Measurements from ENCODE around the gene PRDM16.

Gene PRDM16

DNA sequence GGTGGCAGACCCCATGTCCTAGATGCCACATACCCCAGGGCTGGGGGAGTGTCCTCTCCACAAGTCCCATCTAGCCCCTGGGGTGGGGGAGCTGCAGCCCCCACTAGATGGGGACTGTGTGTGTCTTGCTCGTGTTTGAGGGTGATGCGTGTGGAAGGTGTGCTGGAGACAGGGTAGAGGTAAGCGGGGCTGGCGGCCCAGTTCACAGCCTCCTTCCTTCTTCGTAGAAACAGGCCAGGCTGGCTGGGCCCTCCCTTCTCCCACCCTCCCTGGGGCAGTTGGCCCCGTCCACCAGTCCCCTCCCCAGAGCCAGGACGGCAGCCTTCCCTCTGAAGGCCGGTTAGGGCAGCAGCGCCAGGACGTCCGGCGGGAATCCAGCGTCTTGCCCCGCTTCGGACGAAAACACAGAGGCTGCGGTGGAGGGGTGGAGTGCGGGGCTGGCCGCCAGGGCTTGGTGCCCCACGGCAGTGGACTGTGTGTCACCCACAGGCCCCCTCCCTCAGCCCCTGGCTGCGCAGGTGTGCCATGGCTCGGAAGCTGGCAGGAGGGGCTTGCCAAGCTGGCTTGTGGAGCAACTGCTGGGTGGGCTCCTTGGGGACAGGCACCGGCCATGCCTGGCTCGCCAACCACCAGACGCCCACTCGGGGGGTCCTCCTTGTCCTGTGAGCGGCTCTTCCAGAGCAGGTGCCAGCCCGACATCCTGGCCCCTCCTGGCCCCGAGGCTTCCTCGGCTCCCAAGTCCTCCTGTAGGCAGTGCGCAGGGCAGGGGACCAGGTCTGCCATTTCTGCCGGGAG, 3.6 kb downstream of the PRDM16 start:
- Histone ChIP-seq H3K4me3 (ENCODE audit: low read length) (no peak overlapping the region; the same call in 1 of the 2 replicates), H3K4me1 (ENCODE audit: insufficient read depth, low read length) (peaks cover 17% of the 10 kb centered on the region), H3K9me3 (ENCODE audit: insufficient read depth, low read depth, low read length) (no peaks in the 10 kb centered on the region), H3K27ac (ENCODE audit: low read depth, low read length) (no peak overlapping the region), H3K27me3 (ENCODE audit: insufficient read depth, low read length) (peaks cover 88% of the 10 kb centered on the region), H3K9ac (ENCODE audit: low read depth, low read length) (no peak overlapping the region), H3K36me3 (ENCODE audit: insufficient read depth, low read length) (no peaks in the 10 kb centered on the region)
- 72% methylated on average over 32 of the region's 32 CpGs for WGBS

DNA sequence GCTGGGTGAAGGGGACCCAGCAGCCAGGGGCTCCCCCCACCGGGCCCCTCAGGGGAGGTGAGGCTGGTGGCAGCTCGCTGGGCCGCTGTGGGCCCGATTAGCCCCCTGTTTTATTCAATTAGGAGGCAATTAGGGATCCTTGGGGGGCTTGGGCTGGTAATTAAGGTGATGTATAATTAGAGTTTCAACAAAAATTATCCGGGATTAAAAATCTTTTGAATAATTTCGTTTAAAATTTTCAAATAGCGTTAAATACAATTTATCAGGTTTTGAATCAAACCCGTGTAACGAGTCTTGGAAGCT, 4.1 kb downstream of the PRDM16 start:
- Histone ChIP-seq H3K4me3 (ENCODE audit: low read length) (peak overlapping the region; percentile 30; the same call in 1 of the 2 replicates), H3K36me3 (ENCODE audit: insufficient read depth, low read length) (no peaks in the 10 kb centered on the region), H3K27me3 (ENCODE audit: insufficient read depth, low read length) (peaks cover 83% of the 10 kb centered on the region), H3K9me3 (ENCODE audit: insufficient read depth, low read depth, low read length) (no peaks in the 10 kb centered on the region), H3K4me1 (ENCODE audit: insufficient read depth, low read length) (peaks cover 17% of the 10 kb centered on the region), H3K27ac (ENCODE audit: low read depth, low read length) (no peak overlapping the region), H3K9ac (ENCODE audit: low read depth, low read length) (no peak overlapping the region)
- WGBS, result 44% methylated on average over 9 of the region's 9 CpGs

DNA sequence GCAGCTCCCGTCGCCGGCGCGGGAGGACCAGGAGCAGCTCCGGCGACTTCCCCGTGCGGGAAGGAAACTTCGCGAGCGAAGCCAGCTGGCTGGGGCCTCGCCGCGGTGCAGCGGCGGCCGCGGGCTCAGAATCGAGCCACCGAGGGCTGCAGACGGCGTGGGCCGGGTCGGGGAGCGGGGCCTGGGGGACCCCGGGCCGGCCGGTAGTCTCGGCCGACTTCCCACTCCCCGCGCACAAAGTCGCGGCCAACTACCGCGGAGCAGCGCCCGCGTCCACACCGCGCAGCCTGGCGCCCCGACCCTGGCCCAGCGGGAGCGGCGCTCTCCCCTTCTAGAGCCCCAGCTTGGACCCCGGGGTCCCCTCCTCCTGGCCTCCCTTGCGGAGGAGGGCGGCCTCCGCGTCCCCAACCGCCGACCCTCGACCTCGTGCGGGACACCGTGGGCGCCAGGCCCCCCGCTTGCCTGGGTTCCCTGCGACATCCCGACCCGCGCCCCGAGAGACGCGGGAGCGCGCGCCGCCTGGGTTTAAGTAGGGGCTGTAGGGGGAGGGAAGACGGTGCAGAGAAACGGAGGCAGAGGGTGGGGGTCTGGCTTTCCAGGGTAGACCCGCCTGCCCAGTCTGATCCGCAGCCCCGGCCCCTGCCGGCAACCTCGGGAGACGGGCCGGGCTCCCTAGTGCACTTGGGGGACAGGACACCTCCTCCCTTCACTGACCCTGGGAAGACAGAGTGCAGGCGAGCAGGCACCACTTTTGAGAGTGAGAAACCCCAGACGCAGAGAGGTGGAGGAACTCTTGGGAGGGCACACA, 4.7 kb downstream of the PRDM16 start:
- Histone ChIP-seq H3K27ac (ENCODE audit: low read depth, low read length) (no peak overlapping the region), H3K9ac (ENCODE audit: low read depth, low read length) (no peak overlapping the region), H3K36me3 (ENCODE audit: insufficient read depth, low read length) (no peaks in the 10 kb centered on the region), H3K27me3 (ENCODE audit: insufficient read depth, low read length) (peaks cover 77% of the 10 kb centered on the region), H3K4me3 (ENCODE audit: low read length) (peak overlapping the region; percentile 30), H3K9me3 (ENCODE audit: insufficient read depth, low read depth, low read length) (no peaks in the 10 kb centered on the region), H3K4me1 (ENCODE audit: insufficient read depth, low read length) (peaks cover 17% of the 10 kb centered on the region)
- WGBS, result 9% methylated on average over 82 of the region's 82 CpGs

DNA sequence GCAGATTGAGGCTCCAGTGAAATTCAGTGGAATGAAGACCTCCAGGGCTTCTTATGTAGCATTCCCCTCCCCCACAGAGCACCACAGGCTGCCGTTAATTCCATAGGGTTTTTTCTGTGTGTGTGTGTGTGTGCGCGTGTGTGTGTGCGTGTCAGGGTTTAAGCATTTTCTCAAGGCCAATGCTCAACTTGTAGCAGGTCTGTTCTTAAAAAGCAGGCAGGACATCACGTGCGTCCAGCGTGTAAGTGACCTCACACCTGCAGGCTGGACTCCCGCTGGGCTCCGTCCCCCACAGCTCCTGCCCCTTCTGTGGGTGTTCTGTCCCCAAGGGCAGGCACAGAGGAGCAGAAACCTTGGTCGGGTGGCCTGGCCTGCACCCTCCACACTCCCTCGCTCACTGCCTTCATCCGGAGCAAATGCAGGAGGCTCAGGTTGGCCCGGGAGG, 5.3 kb downstream of the PRDM16 start:
- H3K4me3 ChIP-seq (ENCODE audit: low read length), result peak overlapping the region; percentile 30
- no peaks in the 10 kb centered on the region for H3K9me3 ChIP-seq (ENCODE audit: insufficient read depth, low read depth, low read length)
- peaks cover 17% of the 10 kb centered on the region for H3K4me1 ChIP-seq (ENCODE audit: insufficient read depth, low read length)
- WGBS, result 64% methylated on average over 13 of the region's 13 CpGs
- H3K9ac ChIP-seq (ENCODE audit: low read depth, low read length), result no peak overlapping the region
- peaks cover 73% of the 10 kb centered on the region for H3K27me3 ChIP-seq (ENCODE audit: insufficient read depth, low read length)
- H3K36me3 ChIP-seq (ENCODE audit: insufficient read depth, low read length), result no peaks in the 10 kb centered on the region
- H3K27ac ChIP-seq (ENCODE audit: low read depth, low read length), result no peak overlapping the region

DNA sequence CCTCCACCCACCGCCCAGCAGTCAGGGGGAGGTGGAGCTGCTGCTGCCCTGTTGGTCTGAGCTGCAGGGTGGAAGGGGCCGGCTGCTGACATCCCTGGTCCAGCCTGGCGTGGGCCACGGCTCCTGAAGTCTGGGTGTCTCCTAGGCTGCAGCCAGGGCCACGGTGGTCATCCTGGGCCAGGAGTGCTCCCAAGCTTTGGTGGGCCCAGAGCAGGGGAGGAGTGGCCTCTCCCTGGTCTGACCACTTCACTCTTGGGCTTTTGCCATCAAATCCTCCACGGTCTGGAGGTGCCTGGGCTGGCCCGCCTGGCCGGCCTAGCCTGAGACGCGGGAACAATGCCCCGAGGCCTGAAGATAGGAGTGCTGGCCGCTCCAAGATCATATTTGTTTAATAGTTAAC, 5.8 kb downstream of the PRDM16 start:
- Histone ChIP-seq H3K36me3 (ENCODE audit: insufficient read depth, low read length) (no peaks in the 10 kb centered on the region), H3K27me3 (ENCODE audit: insufficient read depth, low read length) (peaks cover 69% of the 10 kb centered on the region), H3K9ac (ENCODE audit: low read depth, low read length) (no peak overlapping the region), H3K9me3 (ENCODE audit: insufficient read depth, low read depth, low read length) (no peaks in the 10 kb centered on the region), H3K4me3 (ENCODE audit: low read length) (no peak overlapping the region), H3K27ac (ENCODE audit: low read depth, low read length) (no peak overlapping the region), H3K4me1 (ENCODE audit: insufficient read depth, low read length) (peaks cover 17% of the 10 kb centered on the region)
- 86% methylated on average over 11 of the region's 12 CpGs for WGBS

DNA sequence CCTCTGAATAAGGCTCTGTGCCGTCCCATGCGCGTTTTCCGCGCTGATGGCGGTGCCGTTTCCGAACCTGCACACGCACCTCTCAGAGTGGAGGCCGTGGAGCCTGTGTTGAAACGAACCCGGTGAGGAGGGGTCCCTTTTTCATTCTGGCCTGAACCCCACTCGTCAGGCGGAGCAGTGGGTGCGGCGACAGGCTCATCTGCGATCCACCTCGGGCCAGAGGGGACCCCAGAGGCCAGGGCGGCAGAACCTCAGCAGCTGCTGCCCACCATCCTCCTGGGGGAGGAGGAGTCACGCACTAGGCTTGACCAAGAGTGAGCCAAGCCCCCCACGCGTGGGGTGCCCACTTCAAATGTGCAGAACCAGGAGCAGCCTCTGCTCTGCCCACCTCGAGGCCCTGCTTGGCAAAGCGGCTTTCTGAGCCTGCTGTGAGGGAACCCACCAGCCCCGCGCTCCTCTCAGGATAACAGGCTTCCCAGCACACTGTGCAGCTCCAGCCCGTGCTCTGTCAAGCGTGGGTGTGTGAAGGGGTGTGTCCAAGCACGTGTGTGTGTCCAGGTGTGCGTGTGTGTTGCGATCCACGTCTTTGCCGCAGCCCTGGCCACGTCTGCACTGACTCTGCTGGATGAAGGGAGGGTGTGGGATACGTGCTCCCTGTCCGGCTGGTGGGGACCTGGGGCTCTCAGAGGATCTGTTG, 6.8 kb downstream of the PRDM16 start:
- H3K36me3 ChIP-seq (ENCODE audit: insufficient read depth, low read length), result no peaks in the 10 kb centered on the region
- H3K27me3 ChIP-seq (ENCODE audit: insufficient read depth, low read length), result peaks cover 61% of the 10 kb centered on the region
- WGBS, result 95% methylated on average over 36 of the region's 36 CpGs
- no peaks in the 10 kb centered on the region for H3K9me3 ChIP-seq (ENCODE audit: insufficient read depth, low read depth, low read length)
- no peak overlapping the region for H3K4me3 ChIP-seq (ENCODE audit: low read length)
- H3K4me1 ChIP-seq (ENCODE audit: insufficient read depth, low read length), result peaks cover 17% of the 10 kb centered on the region
- H3K9ac ChIP-seq (ENCODE audit: low read depth, low read length), result no peak overlapping the region
- no peak overlapping the region for H3K27ac ChIP-seq (ENCODE audit: low read depth, low read length)

DNA sequence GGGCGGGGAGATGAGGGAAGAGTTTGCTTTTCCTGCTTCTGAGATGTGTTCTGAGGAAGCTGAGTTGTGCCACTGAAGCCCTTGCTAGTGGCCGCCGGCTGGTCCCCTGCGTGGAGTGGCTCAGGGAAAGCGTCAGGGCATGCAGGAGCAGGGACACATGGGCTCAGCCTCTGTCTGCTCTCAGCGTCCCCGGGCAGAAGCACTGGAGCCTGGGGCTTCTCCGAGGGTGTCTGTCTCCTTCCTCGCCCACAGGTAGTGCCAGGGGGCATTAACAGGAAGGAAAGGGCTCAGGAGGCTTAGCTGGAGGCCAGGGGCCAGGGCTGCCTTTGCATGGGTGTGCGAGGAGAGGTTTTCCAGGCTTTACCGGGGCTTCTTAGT, 7.3 kb downstream of the PRDM16 start:
- H3K36me3 ChIP-seq (ENCODE audit: insufficient read depth, low read length), result no peaks in the 10 kb centered on the region
- no peak overlapping the region for H3K27ac ChIP-seq (ENCODE audit: low read depth, low read length)
- no peak overlapping the region for H3K4me3 ChIP-seq (ENCODE audit: low read length)
- H3K9me3 ChIP-seq (ENCODE audit: insufficient read depth, low read depth, low read length), result no peaks in the 10 kb centered on the region
- WGBS, result 92% methylated on average over 11 of the region's 11 CpGs
- peaks cover 14% of the 10 kb centered on the region for H3K4me1 ChIP-seq (ENCODE audit: insufficient read depth, low read length)
- H3K27me3 ChIP-seq (ENCODE audit: insufficient read depth, low read length), result peaks cover 56% of the 10 kb centered on the region
- no peak overlapping the region for H3K9ac ChIP-seq (ENCODE audit: low read depth, low read length)

DNA sequence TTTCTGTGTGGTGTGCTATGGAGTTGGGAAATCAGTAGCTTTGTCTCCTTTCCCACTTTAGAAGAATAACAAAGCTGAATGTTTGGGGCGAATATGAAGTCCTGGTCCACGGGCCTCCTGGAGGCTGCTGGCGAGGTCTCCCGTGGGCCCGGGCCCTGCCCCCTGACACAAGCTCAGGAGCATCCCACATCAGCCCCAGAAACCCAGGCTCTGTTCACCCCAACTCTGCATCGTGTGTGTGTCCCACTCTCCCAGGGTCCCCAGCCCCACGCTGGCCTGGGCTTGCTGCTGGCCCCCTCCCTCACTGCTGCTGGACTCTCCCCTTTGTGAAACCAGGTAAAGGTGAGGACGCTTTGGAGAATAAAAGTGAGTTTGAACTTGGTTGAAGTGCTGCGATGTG, 8.1 kb downstream of the PRDM16 start:
- Histone ChIP-seq H3K4me1 (ENCODE audit: insufficient read depth, low read length) (peaks cover 9% of the 10 kb centered on the region), H3K4me3 (ENCODE audit: low read length) (no peak overlapping the region), H3K9ac (ENCODE audit: low read depth, low read length) (no peak overlapping the region), H3K9me3 (ENCODE audit: insufficient read depth, low read depth, low read length) (no peaks in the 10 kb centered on the region), H3K27me3 (ENCODE audit: insufficient read depth, low read length) (peaks cover 48% of the 10 kb centered on the region), H3K36me3 (ENCODE audit: insufficient read depth, low read length) (no peaks in the 10 kb centered on the region), H3K27ac (ENCODE audit: low read depth, low read length) (no peak overlapping the region)
- 87% methylated on average over 9 of the region's 9 CpGs for WGBS

DNA sequence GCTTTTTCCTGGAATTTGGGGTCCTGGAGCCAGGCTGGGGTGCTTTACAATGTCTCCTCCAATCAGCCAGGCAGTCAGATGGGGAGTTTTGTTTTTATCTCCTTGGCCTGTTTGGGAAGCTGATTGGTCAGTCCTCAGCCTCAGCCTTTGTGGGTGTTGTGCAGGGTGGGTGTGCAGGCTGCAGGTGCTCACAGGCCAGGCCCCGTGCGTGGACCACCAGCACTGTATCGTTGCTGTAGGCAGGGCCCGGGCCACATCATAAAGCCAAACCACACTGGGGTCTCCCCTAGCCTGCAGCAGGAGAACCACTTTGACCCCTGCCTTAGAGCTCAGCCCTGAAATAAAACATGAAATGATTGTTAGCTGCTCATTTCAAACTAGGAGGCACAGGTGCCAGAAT, 8.6 kb downstream of the PRDM16 start:
- Histone ChIP-seq H3K36me3 (ENCODE audit: insufficient read depth, low read length) (no peaks in the 10 kb centered on the region), H3K9ac (ENCODE audit: low read depth, low read length) (no peak overlapping the region), H3K4me3 (ENCODE audit: low read length) (no peak overlapping the region), H3K27ac (ENCODE audit: low read depth, low read length) (no peak overlapping the region), H3K9me3 (ENCODE audit: insufficient read depth, low read depth, low read length) (no peaks in the 10 kb centered on the region), H3K27me3 (ENCODE audit: insufficient read depth, low read length) (peaks cover 43% of the 10 kb centered on the region), H3K4me1 (ENCODE audit: insufficient read depth, low read length) (peaks cover 6% of the 10 kb centered on the region)
- 99% methylated on average over 4 of the region's 4 CpGs for WGBS

DNA sequence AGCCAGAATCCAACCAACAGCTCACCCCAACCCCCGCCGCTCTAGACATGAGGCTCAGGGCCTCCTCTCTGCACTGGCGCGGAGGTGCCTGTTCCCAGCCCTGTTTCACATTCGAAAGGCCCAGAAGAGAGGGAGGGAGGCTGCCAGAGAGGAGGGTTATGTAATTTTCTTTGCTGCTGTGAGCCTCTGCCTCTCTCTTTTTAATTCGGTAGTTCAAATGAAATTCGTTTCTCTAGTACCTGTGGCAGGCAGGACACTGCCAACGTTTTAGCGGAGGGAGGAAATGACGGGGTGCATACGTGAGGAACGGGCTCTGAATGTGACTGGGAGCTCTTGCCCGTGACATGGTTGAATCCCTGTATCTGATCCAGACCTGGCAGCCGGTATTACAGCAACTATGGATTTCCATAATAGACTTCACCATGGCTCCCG, 9.4 kb downstream of the PRDM16 start:
- Histone ChIP-seq H3K9me3 (ENCODE audit: insufficient read depth, low read depth, low read length) (no peaks in the 10 kb centered on the region), H3K4me1 (ENCODE audit: insufficient read depth, low read length) (peaks cover 6% of the 10 kb centered on the region; the same call in 1 of the 2 replicates), H3K4me3 (ENCODE audit: low read length) (no peak overlapping the region), H3K27ac (ENCODE audit: low read depth, low read length) (no peak overlapping the region), H3K9ac (ENCODE audit: low read depth, low read length) (no peak overlapping the region), H3K36me3 (ENCODE audit: insufficient read depth, low read length) (no peaks in the 10 kb centered on the region), H3K27me3 (ENCODE audit: insufficient read depth, low read length) (peaks cover 35% of the 10 kb centered on the region)
- 91% methylated on average over 15 of the region's 15 CpGs for WGBS

DNA sequence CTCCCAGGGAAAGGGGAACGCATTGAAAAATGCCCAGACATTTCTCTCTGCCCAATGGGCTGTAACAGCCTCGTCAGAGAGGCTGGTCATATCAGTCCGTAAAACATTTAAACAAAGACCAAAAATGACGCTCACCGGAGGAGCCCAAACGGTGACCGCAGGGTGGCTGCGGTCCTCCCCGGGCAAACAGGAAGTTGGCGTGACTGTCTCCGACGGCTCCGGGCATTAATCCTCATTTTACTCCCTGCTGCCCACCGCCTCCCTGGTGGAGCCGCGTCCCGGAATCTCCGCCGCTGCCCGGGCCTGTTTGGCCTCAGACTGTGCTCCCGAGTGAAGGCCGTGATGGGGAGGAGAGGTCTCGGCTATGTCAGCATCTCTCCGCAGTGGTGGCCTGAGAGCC, 9.9 kb downstream of the PRDM16 start:
- Histone ChIP-seq H3K4me1 (ENCODE audit: insufficient read depth, low read length) (peaks cover 6% of the 10 kb centered on the region; the same call in 1 of the 2 replicates), H3K27me3 (ENCODE audit: insufficient read depth, low read length) (peaks cover 30% of the 10 kb centered on the region), H3K36me3 (ENCODE audit: insufficient read depth, low read length) (no peaks in the 10 kb centered on the region), H3K27ac (ENCODE audit: low read depth, low read length) (no peak overlapping the region), H3K9ac (ENCODE audit: low read depth, low read length) (no peak overlapping the region), H3K4me3 (ENCODE audit: low read length) (no peak overlapping the region), H3K9me3 (ENCODE audit: insufficient read depth, low read depth, low read length) (no peaks in the 10 kb centered on the region)
- WGBS, result 94% methylated on average over 24 of the region's 24 CpGs

All from HUES64 (cell line).